Activated naive CD4-positive, alpha-beta T cell (primary cell): ENCODE data around the gene SLC1A3.
"Not testable (repeated sequence)": the region's sequence is repeated elsewhere in the genome, so short reads cannot be mapped to it uniquely, and the experiment has no call there.

Source experiments
- DNase-seq, 4 experiments: peaks; one replicate each; lab custom pipeline; 2025; lab: John Stamatoyannopoulos, UW

SLC1A3 gene

GRCh38 chr5:36630201-36631145, 24.1 kb downstream of the SLC1A3 start:
- no peak for DNase-seq

GRCh38 chr5:36631154-36631553, 24.7 kb downstream of the SLC1A3 start:
- DNase-seq = no peak

GRCh38 chr5:36631620-36632362, 25.4 kb downstream of the SLC1A3 start:
- DNase-seq = no peak

- DNase-seq = no peak
Measured at GRCh38 chr5:36632363-36632664, 25.9 kb downstream of the SLC1A3 start.

- no peak for DNase-seq
Measured at GRCh38 chr5:36635721-36636390, 29.4 kb downstream of the SLC1A3 start.

- DNase-seq = no peak
Measured at GRCh38 chr5:36637101-36637500, 30.7 kb downstream of the SLC1A3 start.

- DNase-seq = no peak
Measured at GRCh38 chr5:36637516-36637915, 31.1 kb downstream of the SLC1A3 start.

- DNase-seq = no peak
Measured at GRCh38 chr5:36638056-36638455, 31.6 kb downstream of the SLC1A3 start.

- no peak for DNase-seq
Measured at GRCh38 chr5:36640949-36641348, 34.5 kb downstream of the SLC1A3 start.

GRCh38 chr5:36641431-36641830, 35.0 kb downstream of the SLC1A3 start:
- no peak for DNase-seq

- no peak for DNase-seq
Measured at GRCh38 chr5:36642089-36642488, 35.7 kb downstream of the SLC1A3 start.

GRCh38 chr5:36643162-36643561, 36.8 kb downstream of the SLC1A3 start:
- DNase-seq = no peak

GRCh38 chr5:36643841-36644240, 37.4 kb downstream of the SLC1A3 start:
- not testable (repeated sequence) for DNase-seq

GRCh38 chr5:36644727-36645126, 38.3 kb downstream of the SLC1A3 start:
- DNase-seq = no peak

GRCh38 chr5:36646100-36646499, 39.7 kb downstream of the SLC1A3 start:
- no peak for DNase-seq

- no peak for DNase-seq
Measured at GRCh38 chr5:36646507-36647023, 40.2 kb downstream of the SLC1A3 start.

GRCh38 chr5:36647046-36647445, 40.6 kb downstream of the SLC1A3 start:
- DNase-seq = no peak

GRCh38 chr5:36648426-36648825, 42.0 kb downstream of the SLC1A3 start:
- no peak for DNase-seq

- no peak for DNase-seq
Measured at GRCh38 chr5:36651761-36652685, 45.6 kb downstream of the SLC1A3 start.

- DNase-seq = no peak
Measured at GRCh38 chr5:36653044-36653705, 46.8 kb downstream of the SLC1A3 start.

GRCh38 chr5:36654564-36654963, 48.2 kb downstream of the SLC1A3 start:
- DNase-seq = no peak
